Inflammatory macrophage treated with lipopolysaccharide for 1 hour (primary cell): ENCODE data around the gene MCC.

Source experiments
- DNase-seq, 2 donors: peaks; one replicate each; pipeline ENCODE4 v3.0.0-alpha.2; 2020 to 2022

The MCC gene

GRCh38 chr5:113002423-113002822 is 485.8 kb downstream of the MCC start:
- DNase-seq = no peak

DNA sequence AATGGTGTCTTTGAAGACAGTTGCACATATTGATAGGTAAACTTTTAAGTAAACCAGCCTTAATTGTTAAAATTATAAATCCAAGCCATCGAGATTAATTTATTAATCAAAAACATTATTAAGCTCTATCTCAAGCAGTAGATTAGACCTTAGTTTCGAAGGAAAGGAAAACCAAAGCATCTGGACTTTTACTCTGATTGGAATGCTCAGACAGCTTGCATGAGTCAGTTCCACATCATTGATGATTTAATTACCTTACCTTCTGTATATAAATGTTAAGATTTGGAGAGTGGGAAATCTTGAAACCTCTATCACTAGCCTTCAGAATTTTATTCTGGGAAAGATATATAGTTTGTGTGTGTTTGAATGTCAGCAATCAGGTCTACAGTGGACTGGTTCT is 487.8 kb downstream of the MCC start:
- DNase-seq = no peak

DNA sequence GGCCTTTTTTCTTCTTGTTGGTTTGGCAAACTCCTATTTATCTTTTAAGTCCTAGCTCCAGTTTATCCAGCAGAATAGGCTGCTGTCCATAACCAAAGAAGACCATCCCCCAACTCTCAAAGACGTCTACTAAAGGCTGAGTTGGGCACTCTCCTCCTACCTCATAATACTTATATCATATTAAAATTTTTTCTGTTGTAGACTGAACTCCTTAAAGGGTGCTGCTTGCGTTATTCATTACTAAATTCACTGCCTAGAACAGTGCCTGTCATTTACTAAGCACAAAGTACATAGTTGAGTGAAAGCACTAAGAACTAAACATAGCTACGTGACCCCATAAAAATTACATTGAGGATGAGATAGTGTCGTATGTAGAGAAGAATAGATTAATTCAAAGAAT is 490.0 kb downstream of the MCC start:
- no peak for DNase-seq

DNA sequence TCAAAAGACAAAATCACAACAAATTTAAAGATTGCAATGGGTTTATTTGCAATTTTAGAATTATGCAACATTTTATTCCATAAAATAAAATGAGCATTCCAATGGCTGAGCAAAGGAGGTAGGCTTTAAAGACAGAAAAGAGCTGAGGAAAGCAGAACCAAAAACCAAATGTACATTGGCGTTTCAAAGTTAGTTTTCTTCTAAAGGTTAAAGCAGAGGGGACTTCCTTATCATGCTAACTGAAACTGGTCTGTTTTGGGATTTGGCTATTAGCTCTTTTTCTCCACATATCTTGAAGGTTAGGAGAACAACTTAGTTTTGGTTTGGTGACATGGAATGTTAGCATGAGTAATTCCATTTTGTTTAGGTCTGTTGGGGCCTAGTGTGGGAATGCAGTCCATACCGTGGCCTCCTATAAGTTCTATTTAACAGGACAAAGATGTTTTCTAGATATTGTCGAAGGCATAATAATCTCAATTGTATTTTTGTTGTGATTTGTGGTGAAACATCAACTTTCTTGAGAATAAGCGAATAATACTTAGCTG is 491.4 kb downstream of the MCC start:
- DNase-seq = no peak

GRCh38 chr5:112995764-112996618 is 492.3 kb downstream of the MCC start:
- peak; percentile 35 to 91 for DNase-seq

DNA sequence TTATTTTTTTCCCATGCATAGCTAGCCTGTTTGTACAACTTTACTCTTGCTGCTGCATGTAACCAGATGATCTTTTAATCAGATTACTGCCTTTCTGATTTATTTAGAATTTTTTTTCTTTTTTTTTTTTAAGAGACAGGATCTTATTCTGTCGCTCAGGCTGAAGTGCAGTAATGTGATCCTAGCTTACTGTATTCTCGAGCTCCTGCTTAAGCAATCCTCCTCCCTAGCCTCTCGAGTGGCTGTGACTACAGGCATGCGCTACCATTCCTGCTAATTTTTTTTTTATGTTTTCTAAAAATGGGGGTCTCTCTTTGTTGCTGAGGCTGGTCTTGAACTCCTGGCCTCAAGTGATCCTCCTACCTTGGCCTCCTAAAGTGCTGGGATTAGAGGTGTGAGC is 502.0 kb downstream of the MCC start:
- no peak for DNase-seq

- no peak for DNase-seq
These were observed 504.9 kb downstream of the MCC start for GRCh38 chr5:112983363-112983762.

GRCh38 chr5:112979723-112980122 is 508.5 kb downstream of the MCC start:
- DNase-seq = no peak

DNA sequence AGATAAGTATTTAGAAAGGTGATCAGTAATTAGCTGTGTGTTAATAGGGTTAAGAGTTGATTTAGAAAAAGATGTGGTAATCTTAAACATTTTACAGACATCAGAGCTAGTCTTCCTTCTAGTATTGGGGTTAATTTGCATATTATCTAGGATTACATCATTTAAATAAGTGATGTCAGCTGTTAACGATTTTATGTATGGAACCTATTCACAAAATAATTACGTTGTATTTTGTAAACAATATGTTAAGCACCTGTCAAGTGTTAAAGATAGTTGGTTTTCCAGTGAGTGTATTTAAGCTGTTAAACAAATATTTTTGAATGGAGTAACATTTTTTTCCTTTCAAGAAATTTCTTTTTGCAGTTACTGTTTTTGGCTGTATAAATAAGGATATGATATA is 509.4 kb downstream of the MCC start:
- DNase-seq = peak; percentile 42 to 46

GRCh38 chr5:112977440-112977861 is 510.8 kb downstream of the MCC start:
- DNase-seq = peak in 1 of 2 donors; percentile 44

DNA sequence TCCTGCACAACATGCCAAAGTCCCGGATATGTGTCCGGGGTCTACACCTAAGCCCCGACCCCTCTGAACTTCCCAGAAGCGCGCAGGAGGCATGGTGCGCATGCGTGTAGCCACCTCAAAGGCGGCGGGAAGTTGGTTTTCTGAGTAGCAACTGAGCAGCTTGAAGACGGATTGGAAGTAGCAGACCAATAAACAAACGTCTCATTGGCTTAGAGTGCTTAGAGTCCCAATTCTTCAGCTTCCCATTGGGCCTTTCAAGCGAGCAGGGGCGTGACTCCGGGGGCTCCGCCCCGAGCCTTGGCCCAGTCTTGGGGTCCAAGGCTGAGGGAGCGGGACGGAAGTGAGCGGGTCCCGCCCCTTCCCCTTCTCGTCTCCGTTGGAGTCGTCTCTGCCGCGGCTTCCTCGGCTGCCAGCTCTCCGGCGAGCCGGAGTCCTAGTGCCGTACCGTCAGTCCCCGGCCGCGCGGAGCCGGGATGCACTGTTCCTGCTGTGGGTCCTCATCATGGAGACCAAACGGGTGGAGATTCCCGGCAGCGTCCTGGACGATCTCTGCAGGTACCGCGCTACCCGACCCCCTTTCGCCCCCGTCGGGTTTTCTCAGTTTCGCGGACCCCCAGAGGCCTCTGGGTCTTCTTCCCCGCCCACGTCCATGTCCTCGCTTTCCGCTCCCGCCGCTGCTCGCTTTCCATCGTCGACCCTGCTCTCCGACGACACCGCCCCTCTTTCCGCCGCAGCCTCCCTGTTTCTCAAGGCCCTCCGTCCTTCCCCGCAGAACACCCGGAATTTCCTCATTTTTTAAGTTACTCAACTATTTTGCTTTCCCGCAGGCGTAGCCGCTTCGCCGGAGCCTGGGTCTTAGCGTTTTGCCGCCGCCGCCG is 511.6 kb downstream of the MCC start, which contains the start of gene DCP2:
Gene DCP2, plus strand, starts transcription at position 367 of the 878 bp plus-strand sequence. Its CDS starts 136 bp downstream, at position 503.
- peak; percentile 98 to 99 for DNase-seq

- no peak for DNase-seq
These were observed 512.4 kb downstream of the MCC start for GRCh38 chr5:112975721-112976431.

- DNase-seq = no peak
These were observed 513.4 kb downstream of the MCC start for GRCh38 chr5:112974901-112975300.

DNA sequence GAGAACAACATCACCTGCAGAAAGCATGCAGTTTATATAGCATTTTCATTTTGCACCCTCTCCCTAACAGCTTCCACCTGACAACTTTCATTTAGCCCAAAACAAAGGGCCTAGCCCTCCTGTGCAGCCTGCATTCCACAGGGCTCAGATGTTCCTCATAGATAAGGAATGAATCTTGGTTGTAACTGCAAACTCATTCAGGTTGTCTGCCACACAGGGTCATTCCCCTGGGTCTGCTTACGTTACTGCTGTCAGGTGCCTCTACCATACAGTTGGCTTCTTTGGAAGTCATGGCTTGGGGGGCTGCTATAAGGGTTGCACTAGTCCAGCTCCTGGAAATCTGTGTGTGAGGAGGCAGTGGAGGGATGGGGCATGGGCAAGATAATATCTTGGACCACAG is 514.3 kb downstream of the MCC start:
- no peak for DNase-seq

DNA sequence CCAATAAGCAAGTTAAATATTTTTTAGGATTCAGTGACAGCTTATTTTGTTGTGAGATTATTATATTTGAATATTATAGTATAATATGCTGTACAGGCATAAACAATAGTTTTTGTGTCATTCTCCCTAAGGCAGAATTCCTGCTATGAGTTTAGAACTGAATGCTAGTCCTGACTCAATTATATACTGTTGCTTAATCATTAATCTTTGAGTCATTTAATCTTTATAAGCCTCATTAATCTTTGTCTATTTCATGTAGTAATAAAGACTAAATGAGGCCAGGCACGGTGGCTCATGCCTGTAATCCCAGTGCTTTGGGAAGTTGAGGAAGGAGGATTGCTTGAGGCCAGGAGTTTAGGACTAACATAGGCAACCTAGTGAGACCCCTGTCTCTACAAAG is 515.2 kb downstream of the MCC start:
- DNase-seq = no peak
